ACC112 (cell line): ENCODE results near the gene FAM20B.

Experiments
- H2AFZ ChIP-seq: fragments of 200-600 bp; sonication (generic); one replicate; pipeline ENCODE4 v1.6.0; 2017; ENCODE audit warnings: antibody characterized with exemption, low read length; ENCODE audit not compliant: unreplicated experiment
- H3K27ac ChIP-seq: fragments of 200-600 bp; sonication (generic); 2 replicates; pipeline ENCODE4 v1.5.1; 2014; ENCODE audit warnings: low read depth, mild to moderate bottlenecking, antibody characterized with exemption, low read length, moderate library complexity
- H3K27me3 ChIP-seq: fragments of 200-600 bp; sonication (generic); 2 replicates; pipeline ENCODE4 v1.6.1; 2014; ENCODE audit warnings: mild to moderate bottlenecking, antibody characterized with exemption, low read length, moderate library complexity, mixed read lengths; ENCODE audit not compliant: insufficient read depth
- H3K36me3 ChIP-seq: fragments of 200-600 bp; sonication (generic); 2 replicates; pipeline ENCODE4 v1.6.1; 2016; ENCODE audit warnings: mild to moderate bottlenecking, antibody characterized with exemption, low read length, moderate library complexity, mixed read lengths; ENCODE audit not compliant: insufficient read depth
- H3K4me1 ChIP-seq: fragments of 200-600 bp; sonication (generic); one replicate; pipeline ENCODE4 v1.6.1; 2016; ENCODE audit warnings: low read length, mixed read lengths; ENCODE audit not compliant: insufficient read depth, unreplicated experiment, control insufficient read depth
- H3K4me3 ChIP-seq: fragments of 200-600 bp; sonication (generic); 2 replicates; pipeline ENCODE4 v1.5.1; 2014; ENCODE audit warnings: mild to moderate bottlenecking, low read depth, low read length
- H3K79me2 ChIP-seq: fragments of 200-600 bp; sonication (generic); one replicate; pipeline ENCODE4 v1.6.0; 2016; ENCODE audit warnings: low read length; ENCODE audit not compliant: control insufficient read depth, unreplicated experiment, insufficient read depth

FAM20B gene

GRCh38 chr1:179048339-179049124 is 22.8 kb downstream of the FAM20B start:
- Histone ChIP-seq H3K4me1 (peaks cover 9% of the 10 kb centered on the region), H3K27ac (no peak overlapping the region), H3K79me2 (peaks cover 4% of the 10 kb centered on the region)

DNA sequence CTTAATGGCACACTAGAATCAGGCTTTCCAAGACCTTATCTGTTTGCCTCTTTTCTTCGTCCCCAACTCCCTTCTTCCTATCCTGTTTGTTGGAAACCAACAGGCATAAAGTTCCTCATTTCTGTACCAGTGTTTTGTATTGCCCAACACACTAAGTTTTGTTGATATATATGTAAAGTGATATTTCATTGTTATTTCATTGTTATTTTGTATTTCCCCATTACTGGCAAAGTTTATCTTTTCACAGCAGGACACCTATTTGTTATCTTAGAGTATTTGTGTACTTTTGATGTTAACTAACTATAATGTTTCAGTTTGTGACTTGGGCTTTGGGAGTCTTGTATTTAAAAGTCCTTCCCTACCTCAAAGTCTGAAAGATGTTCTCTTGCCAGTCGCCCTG is 27.1 kb downstream of the FAM20B start:
- Histone ChIP-seq H3K27ac (no peak overlapping the region), H3K4me1 (no peaks in the 10 kb centered on the region), H3K4me3 (no peak overlapping the region), H2AFZ (no peak overlapping the region), H3K27me3 (no peaks in the 10 kb centered on the region), H3K36me3 (peaks cover 8% of the 10 kb centered on the region; the same call in 1 of the 2 replicates), H3K79me2 (no peaks in the 10 kb centered on the region)

More at GRCh38 chr1:179048339-179049124, 22.8 kb downstream of the FAM20B start:
- H3K27me3 ChIP-seq = no peaks in the 10 kb centered on the region
- no peak overlapping the region for H3K4me3 ChIP-seq
- no peak overlapping the region for H2AFZ ChIP-seq
- H3K36me3 ChIP-seq = 0 out of 2 replicates have a peak, but pooled peaks cover 3% of the 10 kb centered on the region

- H3K36me3 ChIP-seq = peaks cover 8% of the 10 kb centered on the region; the same call in 1 of the 2 replicates
- no peaks in the 10 kb centered on the region for H3K27me3 ChIP-seq
- H3K79me2 ChIP-seq = no peaks in the 10 kb centered on the region
- no peak overlapping the region for H3K27ac ChIP-seq
- peaks cover 5% of the 10 kb centered on the region for H3K4me1 ChIP-seq
- no peak overlapping the region for H2AFZ ChIP-seq
- no peak overlapping the region for H3K4me3 ChIP-seq
Measured at GRCh38 chr1:179053486-179053885, 27.8 kb downstream of the FAM20B start.

DNA sequence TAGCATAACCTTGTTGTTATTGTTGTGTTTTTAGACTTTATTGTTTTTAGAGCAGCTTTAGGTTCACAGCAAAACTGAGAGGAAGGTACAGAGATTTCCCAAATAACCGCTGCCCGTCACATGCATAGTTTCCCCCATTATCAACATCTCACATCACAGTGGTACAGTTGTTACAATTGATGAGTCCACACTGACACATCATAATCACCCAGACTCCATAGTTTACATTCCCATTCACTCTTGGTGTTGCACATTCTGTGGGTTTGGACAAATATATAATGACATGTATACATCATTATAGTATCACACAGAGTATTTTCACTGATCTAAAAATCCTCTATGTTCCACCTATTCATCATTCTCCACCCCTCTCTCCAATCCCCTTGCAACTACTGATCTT is 30.2 kb downstream of the FAM20B start:
- peaks cover 13% of the 10 kb centered on the region for H3K4me1 ChIP-seq
- H2AFZ ChIP-seq = no peak overlapping the region
- H3K79me2 ChIP-seq = no peaks in the 10 kb centered on the region
- no peak overlapping the region for H3K27ac ChIP-seq
- H3K4me3 ChIP-seq = no peak overlapping the region
- H3K27me3 ChIP-seq = no peaks in the 10 kb centered on the region
- H3K36me3 ChIP-seq = peaks cover 8% of the 10 kb centered on the region; the same call in 1 of the 2 replicates

- Histone ChIP-seq H3K79me2 (no peaks in the 10 kb centered on the region), H3K4me1 (peaks cover 13% of the 10 kb centered on the region), H3K36me3 (peaks cover 8% of the 10 kb centered on the region; the same call in 1 of the 2 replicates), H2AFZ (no peak overlapping the region), H3K27ac (peak overlapping the region; percentile 45), H3K4me3 (no peak overlapping the region), H3K27me3 (no peaks in the 10 kb centered on the region)
Measured at GRCh38 chr1:179058487-179059483, 33.1 kb downstream of the FAM20B start.

DNA sequence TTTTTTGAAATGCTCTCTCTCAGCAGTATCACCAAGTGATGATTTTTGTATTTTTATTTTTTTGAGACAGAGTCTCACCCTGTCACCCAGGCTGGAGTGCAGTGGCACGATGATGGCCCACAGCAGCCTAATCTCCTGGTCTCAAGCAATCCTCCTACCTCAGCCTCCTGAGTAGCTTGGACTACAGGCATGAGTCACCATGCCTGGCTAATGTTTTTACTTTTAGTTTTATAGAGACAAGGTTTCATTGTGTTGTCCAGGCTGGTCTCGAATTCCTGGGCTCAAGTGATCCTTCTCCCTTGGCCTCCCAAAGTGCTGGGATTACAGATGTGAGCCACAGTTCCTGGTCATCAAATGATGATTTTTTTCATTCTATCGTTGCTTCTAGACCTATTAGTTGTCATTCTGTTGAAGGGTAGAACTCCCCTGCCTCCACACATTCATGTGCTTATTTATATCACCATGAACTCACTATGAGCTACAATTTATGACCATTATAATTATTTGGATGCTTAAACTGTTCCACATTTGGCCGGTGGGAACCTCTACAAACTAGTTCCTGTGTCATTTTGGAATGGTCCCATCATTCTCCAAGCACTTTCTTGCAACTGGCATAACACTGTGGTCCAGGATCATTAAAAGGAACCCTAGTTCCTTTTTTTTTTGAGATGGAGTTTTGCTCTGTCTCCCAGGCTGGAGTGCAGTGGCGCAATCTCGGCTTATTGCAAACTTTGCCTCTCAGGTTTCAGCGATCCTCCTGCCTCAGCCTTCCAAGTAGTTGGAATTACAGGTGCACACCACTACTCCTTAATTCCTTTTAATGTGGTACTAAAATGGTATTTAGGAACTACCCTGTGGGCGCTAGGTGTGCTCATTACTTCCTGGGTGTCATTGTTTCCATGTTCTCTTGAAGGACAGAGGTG is 35.9 kb downstream of the FAM20B start:
- no peak overlapping the region for H3K4me3 ChIP-seq
- no peak overlapping the region for H3K27ac ChIP-seq
- no peak overlapping the region for H2AFZ ChIP-seq
- no peaks in the 10 kb centered on the region for H3K27me3 ChIP-seq
- H3K36me3 ChIP-seq = peaks cover 7% of the 10 kb centered on the region; the same call in 1 of the 2 replicates
- H3K79me2 ChIP-seq = no peaks in the 10 kb centered on the region
- H3K4me1 ChIP-seq = peaks cover 13% of the 10 kb centered on the region

DNA sequence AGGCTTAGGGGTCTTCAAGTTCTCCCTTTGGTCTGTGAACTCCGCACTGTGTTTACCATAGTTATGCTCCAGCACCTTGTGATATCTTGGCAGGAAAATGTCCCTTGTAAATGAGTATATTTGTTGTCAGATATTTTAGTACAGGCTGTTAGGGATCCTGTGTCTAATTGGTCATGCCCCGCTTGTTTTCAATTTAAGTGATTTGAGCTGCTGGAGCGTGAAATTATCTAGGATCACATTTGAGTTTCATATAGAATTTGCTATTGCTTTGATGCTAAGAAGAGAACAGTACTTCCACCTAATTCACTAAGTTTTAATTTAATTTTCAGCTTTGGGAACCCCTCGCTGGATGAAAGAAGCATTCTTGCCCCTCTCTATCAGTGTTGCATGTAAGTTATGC is 40.8 kb downstream of the FAM20B start:
- Histone ChIP-seq H3K27me3 (no peaks in the 10 kb centered on the region), H2AFZ (no peak overlapping the region), H3K4me3 (no peak overlapping the region), H3K79me2 (no peaks in the 10 kb centered on the region), H3K27ac (no peak overlapping the region), H3K36me3 (peaks cover 7% of the 10 kb centered on the region; the same call in 1 of the 2 replicates), H3K4me1 (no peaks in the 10 kb centered on the region)

GRCh38 chr1:179077396-179077795 is 51.7 kb downstream of the FAM20B start:
- H2AFZ ChIP-seq = peak overlapping the region; percentile 11
- H3K79me2 ChIP-seq = peaks cover under 1% of the 10 kb centered on the region
- no peaks in the 10 kb centered on the region for H3K27me3 ChIP-seq
- H3K27ac ChIP-seq = peak overlapping the region; percentile 49
- H3K4me3 ChIP-seq = no peak overlapping the region
- H3K4me1 ChIP-seq = peaks cover 22% of the 10 kb centered on the region
- H3K36me3 ChIP-seq = peaks cover 4% of the 10 kb centered on the region; the same call in 1 of the 2 replicates

- Histone ChIP-seq H3K4me3 (no peak overlapping the region), H3K36me3 (no peaks in the 10 kb centered on the region), H2AFZ (no peak overlapping the region), H3K27me3 (no peaks in the 10 kb centered on the region), H3K4me1 (peaks cover 27% of the 10 kb centered on the region), H3K27ac (no peak overlapping the region), H3K79me2 (peaks cover 17% of the 10 kb centered on the region)
Measured at GRCh38 chr1:179079113-179079761, 53.5 kb downstream of the FAM20B start.
